Measurements from ENCODE around the gene PNPLA3.

PNPLA3 gene

GRCh38 chr22:43923631-43924464, at the start of gene PNPLA3:
Gene PNPLA3, plus strand, starts transcription at chr22:43923805. Its CDS starts 107 bp downstream, at chr22:43923912.
- DNase-seq, result peak; percentile 70 to 76

GRCh38 chr22:43876866-43877509, 46.6 kb upstream of the PNPLA3 start:
- DNase-seq, result no peak

DNA sequence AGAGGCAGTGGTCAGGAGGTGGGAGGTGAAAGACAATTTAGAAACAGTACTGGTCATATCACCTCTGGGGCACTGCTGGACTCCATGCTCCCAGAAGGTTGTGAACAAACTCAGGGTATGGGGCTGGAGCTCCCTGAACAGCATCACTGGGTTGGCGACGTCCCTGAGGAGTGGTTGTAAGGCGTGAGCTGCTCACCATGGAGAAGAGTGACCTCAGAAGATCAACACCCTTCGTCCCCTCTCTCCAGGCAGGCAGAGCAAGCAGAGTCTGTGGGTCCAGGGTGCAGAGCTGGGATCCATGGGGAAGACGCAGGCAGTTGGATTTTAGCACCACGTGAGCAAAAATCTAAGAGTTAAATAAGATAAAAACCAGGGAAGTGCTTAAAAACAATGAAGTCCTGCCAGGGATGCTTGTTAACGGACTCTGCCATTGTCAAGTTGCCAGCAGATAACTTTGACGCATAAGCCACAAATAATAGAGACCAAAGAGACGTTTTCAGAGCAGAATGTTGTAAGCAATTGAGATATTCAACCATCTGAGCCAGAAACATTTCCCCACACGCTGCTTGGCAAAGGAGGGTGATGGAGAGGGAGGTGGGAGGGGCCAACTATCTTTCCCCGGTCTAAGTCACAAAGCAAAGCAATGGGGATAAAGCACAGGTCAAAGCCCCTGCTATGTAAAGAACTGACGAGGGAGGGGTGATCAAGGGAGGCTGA, 45.4 kb upstream of the PNPLA3 start:
- no peak for DNase-seq

DNA sequence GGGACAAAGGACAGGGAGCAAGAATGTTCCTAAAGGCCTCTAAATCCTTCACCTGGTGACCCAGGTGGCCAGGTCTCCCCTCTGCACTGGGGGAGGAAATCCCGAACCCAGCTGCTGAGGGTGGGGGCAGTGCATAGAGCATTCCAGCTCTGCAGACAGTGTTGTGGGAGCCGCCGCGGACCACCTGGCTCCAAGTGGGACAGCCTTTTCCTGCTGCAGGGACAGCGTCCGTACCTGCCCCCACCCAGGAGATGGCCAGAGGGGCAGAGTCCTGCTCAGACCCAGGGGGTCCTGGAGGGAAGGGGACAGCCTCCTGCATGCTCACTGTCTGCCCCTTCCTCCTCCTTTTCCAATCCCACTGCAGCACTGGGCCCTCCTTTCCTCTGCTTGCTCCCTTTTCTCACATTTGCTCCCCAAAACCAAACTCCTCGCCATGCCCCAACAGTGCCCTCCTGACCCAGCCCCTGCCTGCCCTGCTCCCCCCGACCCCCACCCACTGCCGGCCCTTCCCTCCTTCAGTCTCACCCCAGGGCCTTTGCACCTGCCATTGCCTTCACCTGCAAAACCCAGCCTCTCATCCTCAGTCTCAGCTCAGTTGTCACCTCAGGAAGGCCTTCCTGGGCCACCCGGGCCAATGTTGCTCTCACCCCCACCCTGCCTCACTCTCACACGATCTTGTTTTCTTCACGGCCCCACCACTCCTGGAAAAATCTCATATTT, 44.6 kb upstream of the PNPLA3 start:
- DNase-seq, result no peak

- DNase-seq, result no peak
Measured at GRCh38 chr22:43879901-43880540, 43.6 kb upstream of the PNPLA3 start.

- DNase-seq, result no peak
Measured at GRCh38 chr22:43880541-43880991, 43.0 kb upstream of the PNPLA3 start.

- no peak for DNase-seq
Measured at GRCh38 chr22:43881091-43882061, 42.2 kb upstream of the PNPLA3 start.

DNA sequence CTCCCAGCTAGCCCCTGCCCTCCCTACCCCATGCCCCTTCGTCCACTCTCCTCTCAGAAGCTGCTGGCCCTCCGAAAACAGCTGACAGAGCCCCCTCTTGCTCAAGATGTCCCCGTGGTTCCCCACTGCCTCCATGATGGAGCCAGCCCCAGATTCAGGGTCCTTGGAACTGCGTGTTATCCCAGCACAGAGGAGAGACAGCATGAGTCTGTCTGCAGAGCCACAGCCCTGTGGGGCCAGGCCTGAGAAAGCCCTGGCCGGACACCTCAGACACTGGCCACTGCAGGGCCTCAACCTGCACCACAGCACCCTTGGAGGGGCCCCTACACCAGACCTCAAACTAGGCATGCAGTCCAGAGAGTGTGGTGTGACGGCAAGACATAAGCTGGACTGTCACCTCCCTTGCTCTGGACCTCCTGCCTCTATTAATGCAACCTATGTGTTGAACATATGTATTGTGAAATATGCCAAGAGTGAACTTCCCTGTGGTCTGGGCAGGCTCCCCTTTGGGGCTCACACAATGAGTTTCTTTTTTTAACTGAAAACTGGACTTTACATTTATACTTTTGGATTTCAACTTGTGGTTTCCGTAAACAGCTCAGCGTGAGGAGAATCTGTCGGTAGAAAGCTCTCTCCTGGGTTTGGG, 41.4 kb upstream of the PNPLA3 start:
- DNase-seq, result no peak

DNA sequence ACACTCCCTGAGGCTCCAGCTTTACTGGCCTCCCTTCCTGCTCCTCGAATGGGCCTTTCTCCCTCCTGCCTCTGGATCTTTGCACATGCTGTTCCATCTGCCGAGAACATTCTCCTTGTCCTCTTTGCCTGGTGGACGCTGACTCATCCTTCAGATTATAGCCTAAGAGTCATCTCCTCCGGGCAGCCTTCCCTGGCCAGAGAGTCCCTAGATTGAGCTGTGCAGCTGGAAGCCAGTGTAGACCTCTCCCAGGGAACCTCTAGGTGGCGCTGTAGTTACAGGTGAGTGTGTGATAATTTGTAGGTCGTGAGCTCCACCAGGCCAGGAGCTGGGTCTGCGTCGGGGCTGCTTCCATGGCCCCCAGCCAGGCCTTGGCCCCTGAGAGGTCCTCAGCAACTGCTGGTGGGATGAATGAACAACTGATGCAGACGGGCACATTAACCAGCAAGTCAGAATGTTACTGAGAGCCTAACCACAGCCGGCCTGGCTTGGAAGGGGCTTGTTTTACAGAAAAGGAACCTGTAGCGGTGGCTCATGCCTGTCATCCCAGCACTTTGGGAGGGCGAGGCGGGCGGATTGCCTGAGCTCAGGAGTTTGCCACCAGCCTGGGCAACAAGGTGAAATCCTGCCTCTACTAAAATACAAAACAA, 40.5 kb upstream of the PNPLA3 start:
- peak; percentile 20 to 47 for DNase-seq

- no peak for DNase-seq
Measured at GRCh38 chr22:43883719-43884415, 39.7 kb upstream of the PNPLA3 start.

DNA sequence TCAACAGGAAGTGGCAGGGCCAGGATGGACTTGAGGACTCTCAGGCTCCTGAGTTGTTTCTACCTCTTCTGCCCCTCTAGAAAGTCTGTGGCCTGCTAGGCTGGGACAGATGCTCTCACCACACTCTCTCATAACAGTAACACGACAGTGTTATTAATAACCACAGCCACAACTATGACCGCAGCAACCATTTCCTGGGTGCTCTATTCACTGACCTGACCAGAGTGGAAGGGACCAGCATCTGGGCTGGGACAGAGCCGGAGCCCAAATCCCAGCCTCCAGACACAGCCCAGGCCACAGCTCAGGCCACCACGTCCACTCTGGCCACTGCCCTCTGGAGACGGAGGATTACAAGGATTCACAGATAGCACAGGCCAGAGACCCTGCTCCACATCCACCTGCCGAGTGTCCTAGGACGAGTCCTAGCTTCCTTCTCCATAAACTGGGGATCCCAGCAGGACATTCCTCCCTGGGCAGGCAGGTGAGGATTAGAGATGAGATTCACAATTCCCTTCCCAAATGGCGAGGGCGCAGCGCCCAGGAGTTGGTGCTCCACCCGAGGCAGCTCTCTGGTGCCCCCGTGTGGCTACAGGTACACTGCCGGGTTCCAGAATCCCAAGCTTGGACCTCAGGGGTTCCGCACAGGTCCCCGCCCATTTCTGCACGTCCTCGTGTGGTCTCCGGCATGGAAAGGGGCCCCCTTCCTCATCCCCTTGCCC, 38.8 kb upstream of the PNPLA3 start:
- DNase-seq, result peak in 1 of 2 donors; percentile 27

GRCh38 chr22:43885319-43885671, 38.3 kb upstream of the PNPLA3 start:
- no peak for DNase-seq

DNA sequence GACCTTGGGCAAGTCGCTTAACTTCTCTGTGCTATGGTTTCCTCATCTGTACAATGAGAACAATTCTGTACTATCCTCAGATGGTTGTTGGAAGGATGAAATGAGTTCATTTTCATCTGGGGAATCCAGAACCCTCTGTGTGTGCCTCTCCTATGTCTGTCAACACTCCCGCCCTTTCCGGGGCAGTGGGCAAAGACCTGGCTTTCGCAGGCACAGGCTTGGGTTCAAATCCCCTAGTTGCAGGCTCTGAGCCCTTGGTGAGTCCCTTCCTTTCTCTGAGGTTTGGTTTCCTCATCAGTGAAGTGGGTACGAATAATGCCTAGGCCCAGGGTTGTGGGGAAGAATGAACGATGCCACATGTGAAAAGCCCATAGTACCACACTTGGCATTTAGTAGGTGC, 37.8 kb upstream of the PNPLA3 start:
- no peak for DNase-seq

DNA sequence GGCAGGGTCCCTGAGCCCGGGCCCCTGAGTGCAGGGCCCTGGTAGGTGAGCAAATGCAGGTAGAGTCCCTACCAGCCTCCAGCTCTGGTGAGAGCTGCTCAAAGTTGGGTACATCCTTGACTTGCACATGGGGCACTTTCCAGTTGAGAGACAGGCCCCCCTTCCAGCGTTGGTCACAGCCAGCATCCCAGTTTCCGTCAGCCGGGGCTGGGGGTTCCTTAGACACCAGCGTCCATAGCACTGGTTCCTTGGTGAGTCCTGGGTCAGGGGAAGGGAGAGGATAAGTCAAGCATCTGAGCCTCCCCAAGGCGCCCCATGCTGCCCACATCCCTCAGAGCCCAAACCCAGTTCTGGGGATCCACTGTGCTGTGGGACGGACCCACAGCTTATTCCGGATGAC, 37.4 kb upstream of the PNPLA3 start:
- DNase-seq, result no peak

- no peak for DNase-seq
Measured at GRCh38 chr22:43887391-43887790, 36.2 kb upstream of the PNPLA3 start.

GRCh38 chr22:43888740-43889139, 34.9 kb upstream of the PNPLA3 start:
- DNase-seq, result no peak

- DNase-seq, result no peak
Measured at GRCh38 chr22:43889201-43889859, 34.3 kb upstream of the PNPLA3 start.

DNA sequence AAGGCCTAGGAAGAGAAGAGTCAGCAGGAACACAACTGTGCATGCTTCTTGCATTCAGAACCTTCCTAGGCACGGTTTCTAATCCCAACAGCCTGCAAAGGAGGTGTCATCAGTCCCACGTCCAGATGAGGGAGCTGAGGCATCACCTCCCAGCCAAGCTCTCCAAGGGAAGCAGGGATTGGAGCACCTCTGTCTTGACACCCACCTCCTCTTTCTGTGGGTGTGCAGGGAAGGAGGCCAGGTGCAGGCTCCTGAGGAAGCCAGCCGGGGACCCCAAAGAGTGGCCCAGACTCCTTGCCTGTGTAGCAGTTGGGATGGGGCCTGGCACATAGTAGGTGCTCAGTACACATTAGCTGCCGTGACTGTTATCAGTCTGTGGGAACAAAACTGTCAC, 33.7 kb upstream of the PNPLA3 start:
- DNase-seq, result no peak

Data from CD4-positive, alpha-beta T cell treated with Interleukin-4 for 1 hour (primary cell).